Kasumi-1 (cell line): ENCODE results near the gene ACTN1.

Source experiments
- DNase-seq, 2 experiments: peaks; one replicate each; lab custom pipeline; 2025; lab: John Stamatoyannopoulos, UW

Gene ACTN1

DNA sequence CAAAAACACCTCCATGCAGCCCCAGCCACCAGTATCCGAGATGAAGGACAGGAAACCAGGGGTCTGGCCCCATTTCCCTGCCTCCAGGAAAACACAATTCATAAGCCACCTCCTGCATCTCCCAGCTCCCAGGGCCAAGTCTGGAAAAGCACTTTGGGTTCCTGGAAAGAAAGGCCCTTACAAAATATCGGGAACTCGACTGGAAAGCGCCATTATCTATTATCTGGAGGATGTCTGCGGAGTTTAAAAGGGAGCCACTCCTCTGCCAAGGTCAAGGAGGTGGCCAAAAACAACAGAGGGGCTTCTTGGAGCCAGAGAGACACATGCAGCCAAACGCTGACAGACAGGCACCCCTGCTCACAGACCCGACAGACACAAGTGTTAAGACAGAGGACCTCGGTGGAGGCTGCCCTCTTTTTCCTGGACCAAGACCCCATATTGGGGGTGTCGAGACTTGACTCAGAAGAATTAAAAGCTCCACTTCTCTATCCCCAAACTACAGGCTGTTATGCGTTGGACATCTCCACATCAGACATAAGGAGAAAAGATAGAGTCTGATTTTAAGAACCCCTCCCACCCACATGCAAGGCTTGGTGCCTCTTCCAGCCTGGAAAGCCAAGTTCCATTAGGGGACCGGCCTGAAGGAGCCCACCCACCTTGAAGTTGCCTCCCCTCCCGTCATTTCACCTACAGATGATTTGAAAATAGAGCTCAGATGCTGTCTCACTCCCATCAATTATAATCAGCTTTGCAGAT, 9.6 kb downstream of the ACTN1 start:
- no peak for DNase-seq

- no peak for DNase-seq
Measured at GRCh38 chr14:68968721-68969120, 10.4 kb downstream of the ACTN1 start.

GRCh38 chr14:68968051-68968450, 11.1 kb downstream of the ACTN1 start:
- no peak for DNase-seq

GRCh38 chr14:68967459-68967940, 11.6 kb downstream of the ACTN1 start:
- no peak for DNase-seq

GRCh38 chr14:68966872-68967301, 12.2 kb downstream of the ACTN1 start:
- no peak for DNase-seq

GRCh38 chr14:68965261-68965761, 13.8 kb downstream of the ACTN1 start:
- DNase-seq = no peak

- DNase-seq = no peak
Measured at GRCh38 chr14:68964300-68965093, 14.6 kb downstream of the ACTN1 start.

- DNase-seq = no peak
Measured at GRCh38 chr14:68962681-68963080, 16.4 kb downstream of the ACTN1 start.

DNA sequence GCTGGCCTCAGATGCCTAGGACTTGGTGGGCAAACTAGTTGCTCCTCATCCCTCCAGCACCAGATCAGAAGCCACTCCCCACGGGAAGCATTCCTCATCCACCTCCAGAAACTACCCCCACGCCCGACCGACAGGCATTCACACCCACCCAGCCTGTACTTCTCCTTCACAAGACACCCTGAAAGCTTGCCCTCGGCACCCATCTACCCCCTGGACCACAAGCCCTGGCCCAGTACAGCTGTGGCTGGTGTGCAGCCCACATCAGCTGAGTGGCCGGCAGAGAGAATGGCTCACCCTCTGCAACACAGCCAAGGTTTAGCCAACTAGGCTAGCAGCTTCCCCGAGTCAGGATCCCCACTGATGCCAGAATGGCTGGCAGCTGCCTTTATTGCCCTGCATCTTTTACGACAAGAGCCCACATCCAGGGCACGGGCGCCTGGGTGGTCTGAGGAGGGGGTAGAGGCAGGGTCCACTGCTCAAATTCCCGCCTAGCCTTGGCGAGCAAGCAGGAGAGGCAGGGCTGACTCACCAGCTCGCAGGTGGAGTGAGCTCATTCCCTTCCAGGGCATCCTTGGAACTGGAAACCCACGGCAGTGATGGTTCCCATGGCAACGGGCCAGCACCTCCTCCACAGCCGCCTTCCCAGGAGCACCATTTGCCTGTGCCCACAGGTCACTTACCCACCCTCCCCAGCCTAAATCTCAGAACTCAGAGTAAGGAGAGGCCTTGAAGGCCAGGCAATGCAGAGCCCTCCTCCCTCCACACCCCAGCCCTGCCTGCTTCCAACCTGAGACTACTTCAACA, 17.1 kb downstream of the ACTN1 start:
- no peak for DNase-seq

DNA sequence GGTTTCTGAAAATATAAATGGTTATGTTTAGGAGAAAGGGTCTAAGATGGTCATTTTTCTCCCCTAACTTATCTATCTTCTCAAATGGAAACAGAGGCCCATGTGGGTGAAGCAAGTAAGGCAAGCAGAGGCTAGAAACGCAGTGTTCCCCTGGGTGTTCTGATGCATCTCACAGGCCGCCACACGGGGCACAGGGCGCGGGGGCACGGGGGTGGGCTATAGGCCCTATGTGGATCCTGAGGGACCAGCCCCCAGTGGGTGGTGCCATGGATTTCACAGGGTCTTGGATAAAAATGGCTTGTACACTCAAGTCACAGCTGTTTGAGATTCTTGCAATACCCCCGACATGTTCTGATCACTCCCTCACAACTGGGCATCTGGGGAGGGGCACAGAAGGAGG, 17.7 kb downstream of the ACTN1 start:
- no peak for DNase-seq

GRCh38 chr14:68960123-68960522, 19.0 kb downstream of the ACTN1 start:
- no peak for DNase-seq

DNA sequence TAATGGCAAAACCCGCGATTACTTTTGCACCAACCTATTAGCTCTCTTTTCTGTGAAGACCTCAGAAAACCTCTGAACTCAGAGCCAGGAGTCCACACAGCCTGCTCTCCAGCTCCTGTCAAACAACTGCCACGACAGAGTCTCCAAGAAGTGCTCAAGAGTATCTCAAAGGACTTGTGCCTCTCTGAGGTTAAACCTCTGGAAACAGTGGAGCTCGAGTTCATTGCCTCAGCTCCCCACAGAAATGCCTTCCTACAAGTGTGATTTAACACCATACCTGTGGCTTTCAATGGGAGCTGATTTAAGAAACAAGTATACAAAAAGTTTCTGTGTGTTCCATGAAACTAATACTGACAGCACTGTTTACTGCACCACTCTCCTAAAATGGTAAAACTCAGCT, 20.1 kb downstream of the ACTN1 start:
- DNase-seq = no peak

- DNase-seq = no peak
Measured at GRCh38 chr14:68958553-68958952, 20.5 kb downstream of the ACTN1 start.

GRCh38 chr14:68957775-68958174, 21.3 kb downstream of the ACTN1 start:
- no peak for DNase-seq

GRCh38 chr14:68956724-68957123, 22.4 kb downstream of the ACTN1 start:
- DNase-seq = no peak

DNA sequence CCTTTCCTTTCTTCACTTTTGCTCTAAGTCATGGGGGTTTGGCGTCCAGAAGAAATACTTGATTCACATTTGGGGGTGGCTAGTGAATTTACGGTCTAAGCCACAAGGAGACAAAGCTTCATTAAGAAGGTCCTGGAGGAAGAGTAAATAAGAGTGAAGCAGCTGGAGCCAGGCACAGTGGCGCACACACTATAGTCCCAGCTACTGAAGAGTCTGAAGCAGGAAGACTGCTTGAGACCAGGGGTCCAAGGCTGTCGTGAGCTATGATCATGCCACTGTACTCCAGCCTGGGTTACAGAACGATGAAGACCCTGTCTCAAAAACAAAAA, 23.3 kb downstream of the ACTN1 start:
- DNase-seq = no peak

DNA sequence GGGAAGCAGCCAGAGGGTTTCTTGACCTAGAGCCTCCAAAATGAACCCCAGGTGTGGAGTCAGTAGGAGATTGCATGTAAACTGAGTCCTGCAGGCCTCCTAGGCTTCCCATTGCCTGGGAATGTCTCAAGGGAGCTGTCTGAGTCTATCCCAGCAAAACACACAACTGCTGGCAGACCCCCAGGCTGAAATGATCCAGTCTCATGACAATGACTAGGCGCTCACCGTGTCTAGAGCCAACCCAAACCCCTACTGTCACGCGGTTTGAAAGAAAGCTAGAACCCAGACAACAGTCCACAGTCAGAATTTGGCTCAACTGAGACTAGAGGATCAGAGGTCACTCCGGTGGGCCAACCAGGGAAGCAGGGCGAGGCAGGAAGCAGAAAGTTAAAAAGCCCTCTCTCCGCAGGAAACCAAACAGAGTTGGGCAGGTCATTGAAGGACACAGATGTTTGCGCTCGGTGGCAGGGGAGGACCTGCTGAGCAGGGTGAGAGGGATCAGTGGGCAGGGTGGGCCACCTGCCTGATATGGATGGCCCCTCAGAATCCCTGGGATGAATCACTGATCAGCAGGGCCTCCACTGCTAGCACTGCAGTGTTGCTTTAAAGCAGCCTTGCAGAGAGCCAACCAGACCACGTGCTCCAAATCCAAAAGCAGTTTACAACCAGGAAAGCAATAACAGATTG, 23.8 kb downstream of the ACTN1 start:
- DNase-seq = no peak

- no peak for DNase-seq
Measured at GRCh38 chr14:68953196-68953555, 25.9 kb downstream of the ACTN1 start.

GRCh38 chr14:68952531-68953195, 26.4 kb downstream of the ACTN1 start:
- DNase-seq = no peak

DNA sequence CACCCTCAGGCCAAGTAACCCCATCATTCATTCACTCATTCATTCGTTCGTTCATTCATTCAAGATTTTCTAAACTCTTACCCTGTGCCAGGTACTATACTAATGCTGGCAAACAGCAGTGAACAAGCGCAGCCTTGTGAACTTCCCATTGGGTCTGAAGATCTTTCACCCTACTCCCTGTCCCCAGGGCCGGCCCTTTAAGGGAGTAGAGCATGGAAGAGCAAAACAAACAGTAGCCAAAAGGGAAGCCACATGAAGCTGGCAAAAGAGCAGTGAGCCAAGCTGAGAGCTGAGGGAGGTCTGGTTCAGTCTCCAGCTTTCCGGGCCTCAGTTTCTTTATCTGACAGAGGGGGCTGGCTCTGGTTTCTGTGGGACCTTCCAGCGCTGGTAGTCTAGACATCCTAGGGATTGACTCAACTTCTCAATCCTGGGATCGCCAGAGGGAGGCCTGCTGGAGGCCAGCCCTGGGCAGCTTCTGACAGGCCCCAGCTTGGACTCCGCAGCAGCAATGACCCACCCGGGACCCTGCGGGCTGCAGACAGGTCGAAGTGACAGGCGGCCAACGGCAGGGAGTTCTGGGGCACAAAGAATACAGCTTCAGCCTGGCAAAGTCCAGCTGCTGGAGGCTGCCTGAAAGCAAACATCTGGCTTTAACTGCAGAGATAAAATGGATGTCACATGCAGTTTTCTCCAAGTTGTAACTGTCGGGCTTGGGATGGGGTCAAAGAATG, 27.1 kb downstream of the ACTN1 start:
- DNase-seq = no peak
